Measurements from ENCODE around the gene KCNG4. TPM values are rescaled to one million over a fixed set of nuclear protein-coding genes. Genes with fewer than 3 reads are reported as not detected.

Gene KCNG4
- total RNA-seq, 1 experiment from 2014 or later = not detected

DNA sequence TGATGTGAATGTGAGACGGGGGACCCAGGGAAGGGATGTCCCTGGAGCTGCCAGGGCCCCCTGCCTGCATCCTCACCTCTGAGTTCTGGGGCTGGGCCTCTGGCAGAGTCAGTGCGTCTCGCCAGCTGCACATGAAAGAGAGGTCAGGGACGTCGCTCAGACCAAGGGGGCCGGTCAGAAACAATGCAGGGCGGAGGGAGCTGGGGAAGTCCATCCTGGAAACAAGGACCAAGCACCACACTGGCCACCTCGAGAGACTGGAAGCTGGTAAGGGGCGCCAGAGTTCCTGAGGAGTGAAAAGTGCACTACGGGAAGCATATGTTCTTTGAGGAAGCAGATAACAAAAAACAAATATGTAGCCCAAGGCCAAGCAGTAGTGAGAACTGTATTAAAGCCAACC, 55.0 kb downstream of the KCNG4 start:
- WGBS (ENCODE audit: extremely low coverage, insufficient read length, low lambda C conversion rate) = no CpG with 5 or more reads among the region's 10 CpGs
- no peak overlapping the region; a peak in 1 of 7 replicates for H3K27ac Mint-ChIP-seq

More for the DNA sequence above, 55.0 kb downstream of the KCNG4 start:
- no peak overlapping the region for H3K14ac ChIP-seq (ENCODE audit: insufficient read depth, low read length)
- H2BK20ac ChIP-seq (ENCODE audit: low read depth, low read length, poor library complexity, severe bottlenecking) = no peak overlapping the region
- no peak for DNase-seq
- no peak overlapping the region for H3K4me2 ChIP-seq (ENCODE audit: insufficient read depth, insufficient read length, low read length)
- H3K56ac ChIP-seq (ENCODE audit: insufficient read length, low read depth, low read length) = no peak overlapping the region
- TF ChIP-seq, protein P1, sequence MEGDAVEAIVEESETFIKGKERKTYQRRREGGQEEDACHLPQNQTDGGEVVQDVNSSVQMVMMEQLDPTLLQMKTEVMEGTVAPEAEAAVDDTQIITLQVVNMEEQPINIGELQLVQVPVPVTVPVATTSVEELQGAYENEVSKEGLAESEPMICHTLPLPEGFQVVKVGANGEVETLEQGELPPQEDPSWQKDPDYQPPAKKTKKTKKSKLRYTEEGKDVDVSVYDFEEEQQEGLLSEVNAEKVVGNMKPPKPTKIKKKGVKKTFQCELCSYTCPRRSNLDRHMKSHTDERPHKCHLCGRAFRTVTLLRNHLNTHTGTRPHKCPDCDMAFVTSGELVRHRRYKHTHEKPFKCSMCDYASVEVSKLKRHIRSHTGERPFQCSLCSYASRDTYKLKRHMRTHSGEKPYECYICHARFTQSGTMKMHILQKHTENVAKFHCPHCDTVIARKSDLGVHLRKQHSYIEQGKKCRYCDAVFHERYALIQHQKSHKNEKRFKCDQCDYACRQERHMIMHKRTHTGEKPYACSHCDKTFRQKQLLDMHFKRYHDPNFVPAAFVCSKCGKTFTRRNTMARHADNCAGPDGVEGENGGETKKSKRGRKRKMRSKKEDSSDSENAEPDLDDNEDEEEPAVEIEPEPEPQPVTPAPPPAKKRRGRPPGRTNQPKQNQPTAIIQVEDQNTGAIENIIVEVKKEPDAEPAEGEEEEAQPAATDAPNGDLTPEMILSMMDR (conservative IDR thresholded peaks at IDR 0.05) = no peak
- no peak overlapping the region for H3K23ac ChIP-seq (ENCODE audit: insufficient read length, low read depth, low read length)
- no peak overlapping the region for H4K5ac ChIP-seq (ENCODE audit: insufficient read length, low read depth, low read length)
- H3K27ac ChIP-seq (ENCODE audit: insufficient read length, low read depth, low read length) = no peak overlapping the region
- H2BK12ac ChIP-seq (ENCODE audit: insufficient read length, low read depth, low read length) = no peak overlapping the region
- Mint-ChIP-seq H3K36me3 (ENCODE audit: insufficient read depth in 1 of 3, low read depth in 3 of 3) (peaks cover 14 to 46% (median 46%) of the 10 kb centered on the region in 3 experiments; a peak in 6 of 7 replicates), H3K4me1 (peaks cover 8 to 13% of the 10 kb centered on the region in 2 experiments), H3K4me3 (peak overlapping the region; percentile 92 to 94), H3K9me3 (no peaks in the 10 kb centered on the region), H3K27me3 (ENCODE audit: low read depth) (peaks cover 2% of the 10 kb centered on the region; the same call in 1 of the 2 replicates)
- H3K4me1 ChIP-seq (ENCODE audit: insufficient read depth, low read length) = no peaks in the 10 kb centered on the region
- peaks cover 6% of the 10 kb centered on the region for H3K79me1 ChIP-seq (ENCODE audit: insufficient read depth, low read depth, low read length, poor library complexity, severe bottlenecking)
- H4K20me1 ChIP-seq (ENCODE audit: control insufficient read depth, insufficient read depth, insufficient read length) = no peaks in the 10 kb centered on the region
- no peak overlapping the region for H4K8ac ChIP-seq (replicated peaks; ENCODE audit: insufficient read length, low read depth, low read length)
- H2BK15ac ChIP-seq (ENCODE audit: low read depth, low read length) = no peak overlapping the region
- no peak overlapping the region for H3K4ac ChIP-seq (ENCODE audit: low read depth, low read length)
- no peak overlapping the region for H4K91ac ChIP-seq (ENCODE audit: insufficient read length, low read depth, low read length)
- no peak overlapping the region for H2BK5ac ChIP-seq (ENCODE audit: insufficient read length, low read length)
- no peak overlapping the region for H3K18ac ChIP-seq (ENCODE audit: insufficient read length, low read depth, low read length)
- no peak overlapping the region for H3K9ac ChIP-seq (ENCODE audit: extremely low read depth, insufficient read length, low read length)
- H3K9me3 ChIP-seq (ENCODE audit: control insufficient read depth, low read depth, low read length) = no peaks in the 10 kb centered on the region
- peaks cover 6% of the 10 kb centered on the region for H3K23me2 ChIP-seq (ENCODE audit: insufficient read length, low read depth, low read length, poor library complexity, severe bottlenecking)
- no peak overlapping the region for H2AFZ ChIP-seq (ENCODE audit: low read length)
- no peaks in the 10 kb centered on the region for H3K27me3 ChIP-seq (ENCODE audit: insufficient read depth, low read length)
- H3T11ph ChIP-seq (ENCODE audit: low read length) = no peak overlapping the region
- H3K79me2 ChIP-seq (ENCODE audit: insufficient read depth, low read length) = peaks cover 9% of the 10 kb centered on the region; the same call in 1 of the 2 replicates
- H2AK5ac ChIP-seq (ENCODE audit: insufficient read length, low read length) = no peak overlapping the region
- H2BK120ac ChIP-seq (ENCODE audit: low read depth, low read length, poor library complexity, severe bottlenecking) = no peak overlapping the region
